Measurements from ENCODE around the gene SEC22A. TPM values are rescaled to one million over a fixed set of nuclear protein-coding genes. Genes with fewer than 3 reads are reported as not detected.

The SEC22A gene
- polyA plus RNA-seq, 1 of the 3 experiments (the other 2 are of a cell fraction) = 13.0 TPM

- no peak overlapping the region for H3K9ac ChIP-seq
- no peaks in the 10 kb centered on the region for H3F3A ChIP-seq (replicated peaks; ENCODE audit: insufficient read depth)
- H3K9me3 ChIP-seq = no peaks in the 10 kb centered on the region
- H3K79me2 ChIP-seq (ENCODE audit: insufficient read depth) = no peaks in the 10 kb centered on the region
- no peaks in the 10 kb centered on the region for H4K20me1 ChIP-seq (ENCODE audit: insufficient read depth)
- no peaks in the 10 kb centered on the region for H3K36me3 ChIP-seq (replicated peaks in 1 of 2; ENCODE audit: control insufficient read depth in 1 of 2, insufficient read depth in 2 of 2, low read length in 1 of 2)
- WGBS (ENCODE audit: low lambda C conversion rate) = 94% methylated on average over 5 of the region's 5 CpGs
- H3K4me2 ChIP-seq = no peak overlapping the region
- POLR2A ChIA-PET = no interaction called here
- H3K27me3 ChIP-seq (ENCODE audit: insufficient read depth) = no peaks in the 10 kb centered on the region
- no peak overlapping the region for H3K4me3 ChIP-seq (ENCODE audit: low read depth in 2 of 2, low read length in 1 of 2)
- H3K9me2 ChIP-seq = no peaks in the 10 kb centered on the region
- no peak for DNase-seq
- no peak overlapping the region for H3K27ac ChIP-seq (ENCODE audit: low read depth in 2 of 2, low read length in 1 of 2)
- no peak overlapping the region for H2AFZ ChIP-seq (ENCODE audit: low read depth)
- H3K4me1 ChIP-seq (ENCODE audit: control insufficient read depth in 1 of 2, insufficient read depth in 2 of 2, low read depth in 1 of 2, low read length in 1 of 2) = no peaks in the 10 kb centered on the region
- CTCF ChIA-PET = interaction anchor here (2.4 kb wide), 1 partner anchor 251 kb away, joined by 5 read pairs; no protein-coding TSS in a partner anchor
- TF ChIP-seq MAX (IDR thresholded peaks at IDR 0.05; ENCODE audit: low read depth) = no peak
These were observed 8.2 kb upstream of the SEC22A start for GRCh38 chr3:123193448-123194101.

- POLR2A ChIA-PET = no interaction called here
- H3K27me3 ChIP-seq (ENCODE audit: insufficient read depth) = no peaks in the 10 kb centered on the region
- no peaks in the 10 kb centered on the region for H4K20me1 ChIP-seq (ENCODE audit: insufficient read depth)
- WGBS (ENCODE audit: low lambda C conversion rate) = 84% methylated on average over 10 of the region's 10 CpGs
- H3F3A ChIP-seq (replicated peaks; ENCODE audit: insufficient read depth) = no peaks in the 10 kb centered on the region
- no peaks in the 10 kb centered on the region for H3K36me3 ChIP-seq (replicated peaks in 1 of 2; ENCODE audit: control insufficient read depth in 1 of 2, insufficient read depth in 2 of 2, low read length in 1 of 2)
- H3K9ac ChIP-seq = no peak overlapping the region
- H3K4me1 ChIP-seq (ENCODE audit: control insufficient read depth in 1 of 2, insufficient read depth in 2 of 2, low read depth in 1 of 2, low read length in 1 of 2) = no peaks in the 10 kb centered on the region
- H3K9me2 ChIP-seq = no peaks in the 10 kb centered on the region
- peak; percentile 26 for DNase-seq
- no peaks in the 10 kb centered on the region for H3K9me3 ChIP-seq
- H3K4me2 ChIP-seq = no peak overlapping the region
- CTCF ChIA-PET = no interaction called here
- no peak overlapping the region for H3K27ac ChIP-seq (ENCODE audit: low read depth in 2 of 2, low read length in 1 of 2)
- TF ChIP-seq USF2 (IDR thresholded peaks at IDR 0.05; ENCODE audit: borderline replicate concordance, low read depth, low read length) = no peak
- peak; percentile 34; the same call in 1 of the 2 replicates for TF ChIP-seq RAD21 (IDR thresholded peaks at IDR 0.05; ENCODE audit: low read length)
- H3K79me2 ChIP-seq (ENCODE audit: insufficient read depth) = no peaks in the 10 kb centered on the region
- no peak overlapping the region for H2AFZ ChIP-seq (ENCODE audit: low read depth)
- H3K4me3 ChIP-seq (ENCODE audit: low read depth in 2 of 2, low read length in 1 of 2) = no peak overlapping the region
These were observed 7.2 kb upstream of the SEC22A start for GRCh38 chr3:123194552-123194951.

- Histone ChIP-seq H3K4me3 (ENCODE audit: low read depth in 2 of 2, low read length in 1 of 2) (no peak overlapping the region), H4K20me1 (ENCODE audit: insufficient read depth) (no peaks in the 10 kb centered on the region), H3K79me2 (ENCODE audit: insufficient read depth) (peaks cover 16% of the 10 kb centered on the region), H3K4me2 (no peak overlapping the region), H3K36me3 (replicated peaks in 1 of 2; ENCODE audit: control insufficient read depth in 1 of 2, insufficient read depth in 2 of 2, low read length in 1 of 2) (no peaks in the 10 kb centered on the region), H3K9me2 (no peaks in the 10 kb centered on the region), H2AFZ (ENCODE audit: low read depth) (no peak overlapping the region), H3K27ac (ENCODE audit: low read depth in 2 of 2, low read length in 1 of 2) (no peak overlapping the region), H3F3A (replicated peaks; ENCODE audit: insufficient read depth) (no peaks in the 10 kb centered on the region), H3K9ac (no peak overlapping the region), H3K9me3 (no peaks in the 10 kb centered on the region), H3K4me1 (ENCODE audit: control insufficient read depth in 1 of 2, insufficient read depth in 2 of 2, low read depth in 1 of 2, low read length in 1 of 2) (peaks cover 0 to 13% of the 10 kb centered on the region in 2 experiments; a peak in 2 of 4 replicates), H3K27me3 (ENCODE audit: insufficient read depth) (no peaks in the 10 kb centered on the region)
- TF ChIP-seq NRF1 (IDR thresholded peaks at IDR 0.05; ENCODE audit: low read depth, low read length) (no peak), USF2 (IDR thresholded peaks at IDR 0.05; ENCODE audit: borderline replicate concordance, low read depth, low read length) (no peak), POLR2AphosphoS5 (IDR thresholded peaks at IDR 0.05; ENCODE audit: low read depth, low read length) (no peak), TCF12 (IDR thresholded peaks at IDR 0.05) (no peak), JUND (IDR thresholded peaks at IDR 0.05) (no peak)
- DNase-seq = no peak
- CTCF ChIA-PET = interaction anchor here (1.3 kb wide), 1 partner anchor 127 kb away, joined by 3 read pairs; no protein-coding TSS in a partner anchor
- WGBS (ENCODE audit: low lambda C conversion rate) = 88% methylated on average over 1 of the region's 1 CpG
- POLR2A ChIA-PET = no interaction called here
These were observed 3.4 kb upstream of the SEC22A start for GRCh38 chr3:123198372-123198771.

All from SK-N-SH (cell line).